Lower leg skin (tissue), 3 donors: ENCODE results near the gene FTO.

Experiments
- POLR2A ChIP-seq, 2 donors: fragments of 450-650 bp; IDR thresholded peaks; one replicate each; pipeline ENCODE4 v1.6.1; 2016 to 2017; ENCODE audit warnings: antibody characterized with exemption in 2 of 2, mild to moderate bottlenecking in 1 of 2, moderate library complexity in 1 of 2
- TF ChIP-seq, protein P1 (sequence below), 3 donors: fragments of 450-650 bp; IDR thresholded peaks; one replicate each; pipeline ENCODE4 v1.5.1; 2016; ENCODE audit warnings: antibody characterized with exemption in 3 of 3, mild to moderate bottlenecking in 3 of 3, moderate library complexity in 2 of 3

- TF ChIP-seq POLR2A (IDR thresholded peaks at IDR 0.05) = no peak
- TF ChIP-seq, protein P1, sequence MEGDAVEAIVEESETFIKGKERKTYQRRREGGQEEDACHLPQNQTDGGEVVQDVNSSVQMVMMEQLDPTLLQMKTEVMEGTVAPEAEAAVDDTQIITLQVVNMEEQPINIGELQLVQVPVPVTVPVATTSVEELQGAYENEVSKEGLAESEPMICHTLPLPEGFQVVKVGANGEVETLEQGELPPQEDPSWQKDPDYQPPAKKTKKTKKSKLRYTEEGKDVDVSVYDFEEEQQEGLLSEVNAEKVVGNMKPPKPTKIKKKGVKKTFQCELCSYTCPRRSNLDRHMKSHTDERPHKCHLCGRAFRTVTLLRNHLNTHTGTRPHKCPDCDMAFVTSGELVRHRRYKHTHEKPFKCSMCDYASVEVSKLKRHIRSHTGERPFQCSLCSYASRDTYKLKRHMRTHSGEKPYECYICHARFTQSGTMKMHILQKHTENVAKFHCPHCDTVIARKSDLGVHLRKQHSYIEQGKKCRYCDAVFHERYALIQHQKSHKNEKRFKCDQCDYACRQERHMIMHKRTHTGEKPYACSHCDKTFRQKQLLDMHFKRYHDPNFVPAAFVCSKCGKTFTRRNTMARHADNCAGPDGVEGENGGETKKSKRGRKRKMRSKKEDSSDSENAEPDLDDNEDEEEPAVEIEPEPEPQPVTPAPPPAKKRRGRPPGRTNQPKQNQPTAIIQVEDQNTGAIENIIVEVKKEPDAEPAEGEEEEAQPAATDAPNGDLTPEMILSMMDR (IDR thresholded peaks at IDR 0.05) = no peak
Measured at GRCh38 chr16:53704445-53704813, 473 bp downstream of the FTO start.
